Measurements from ENCODE around the gene IL1RL1. TPM values are rescaled to one million over a fixed set of nuclear protein-coding genes. Genes with fewer than 3 reads are reported as not detected.

The IL1RL1 gene
- total RNA-seq, 1 experiment from 2014 or later, result 5.7 TPM

DNA sequence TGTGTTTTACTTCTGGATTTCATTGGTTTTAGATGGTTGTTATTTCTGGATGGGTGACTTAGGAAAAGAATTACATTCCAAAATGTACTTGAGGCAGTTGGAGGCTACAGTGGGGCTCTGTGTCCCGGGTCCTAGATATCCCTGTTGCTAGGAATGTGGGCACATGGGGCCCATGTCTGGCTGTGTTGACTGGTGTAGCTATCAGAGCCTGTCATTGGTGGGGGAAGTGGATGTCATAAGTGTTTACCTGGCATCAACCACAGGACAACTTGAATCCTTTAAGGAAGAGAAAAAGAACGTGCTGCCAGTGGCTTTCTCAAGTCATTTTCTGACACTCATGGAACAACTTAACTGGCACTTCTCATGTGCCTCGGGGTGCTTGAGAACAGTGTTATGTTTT is 74.6 kb downstream of the IL1RL1 start:
- Histone ChIP-seq H3K36me3 (ENCODE audit: low read depth, low read length) (peaks cover 4% of the 10 kb centered on the region; the same call in 1 of the 2 replicates), H3K79me2 (ENCODE audit: low read length) (no peaks in the 10 kb centered on the region), H3K4me2 (ENCODE audit: low read length) (no peak overlapping the region), H4K20me1 (ENCODE audit: low read length) (no peaks in the 10 kb centered on the region), H3K9ac (ENCODE audit: low read length) (no peak overlapping the region), H2AFZ (ENCODE audit: low read length) (no peak overlapping the region), H3F3A (ENCODE audit: low read length, unreplicated experiment) (no peaks in the 10 kb centered on the region), H3K4me3 (ENCODE audit: low read length) (no peak overlapping the region), H3K27ac (ENCODE audit: low read length) (no peak overlapping the region), H3K4me1 (ENCODE audit: insufficient read depth, low read length) (no peaks in the 10 kb centered on the region), H3K9me2 (replicated peaks; ENCODE audit: low read length) (no peaks in the 10 kb centered on the region), H3K9me3 (ENCODE audit: low read length) (peaks cover 10% of the 10 kb centered on the region; the same call in 1 of the 2 replicates), H3K27me3 (ENCODE audit: low read length) (no peaks in the 10 kb centered on the region)
- CTCF ChIA-PET, result no interaction called here
- POLR2A ChIA-PET (ENCODE audit: unreplicated experiment), result no interaction called here
- BruUV-seq (replicated peaks), result no TSS peak
- ATAC-seq (no peak), DNase-seq (no peak)
- intact Hi-C loops (cut with micrococcal nuclease), result no loop called here
- TF ChIP-seq EZH2 (IDR thresholded peaks at IDR 0.05; ENCODE audit: low read length, unreplicated experiment) (no peak), EZH2phosphoT487 (IDR thresholded peaks at IDR 0.05; ENCODE audit: borderline replicate concordance, low read length) (no peak)
- TF ChIP-seq, protein P1, sequence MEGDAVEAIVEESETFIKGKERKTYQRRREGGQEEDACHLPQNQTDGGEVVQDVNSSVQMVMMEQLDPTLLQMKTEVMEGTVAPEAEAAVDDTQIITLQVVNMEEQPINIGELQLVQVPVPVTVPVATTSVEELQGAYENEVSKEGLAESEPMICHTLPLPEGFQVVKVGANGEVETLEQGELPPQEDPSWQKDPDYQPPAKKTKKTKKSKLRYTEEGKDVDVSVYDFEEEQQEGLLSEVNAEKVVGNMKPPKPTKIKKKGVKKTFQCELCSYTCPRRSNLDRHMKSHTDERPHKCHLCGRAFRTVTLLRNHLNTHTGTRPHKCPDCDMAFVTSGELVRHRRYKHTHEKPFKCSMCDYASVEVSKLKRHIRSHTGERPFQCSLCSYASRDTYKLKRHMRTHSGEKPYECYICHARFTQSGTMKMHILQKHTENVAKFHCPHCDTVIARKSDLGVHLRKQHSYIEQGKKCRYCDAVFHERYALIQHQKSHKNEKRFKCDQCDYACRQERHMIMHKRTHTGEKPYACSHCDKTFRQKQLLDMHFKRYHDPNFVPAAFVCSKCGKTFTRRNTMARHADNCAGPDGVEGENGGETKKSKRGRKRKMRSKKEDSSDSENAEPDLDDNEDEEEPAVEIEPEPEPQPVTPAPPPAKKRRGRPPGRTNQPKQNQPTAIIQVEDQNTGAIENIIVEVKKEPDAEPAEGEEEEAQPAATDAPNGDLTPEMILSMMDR (conservative IDR thresholded peaks at IDR 0.05; ENCODE audit: low read depth, low read length), result no peak

DNA sequence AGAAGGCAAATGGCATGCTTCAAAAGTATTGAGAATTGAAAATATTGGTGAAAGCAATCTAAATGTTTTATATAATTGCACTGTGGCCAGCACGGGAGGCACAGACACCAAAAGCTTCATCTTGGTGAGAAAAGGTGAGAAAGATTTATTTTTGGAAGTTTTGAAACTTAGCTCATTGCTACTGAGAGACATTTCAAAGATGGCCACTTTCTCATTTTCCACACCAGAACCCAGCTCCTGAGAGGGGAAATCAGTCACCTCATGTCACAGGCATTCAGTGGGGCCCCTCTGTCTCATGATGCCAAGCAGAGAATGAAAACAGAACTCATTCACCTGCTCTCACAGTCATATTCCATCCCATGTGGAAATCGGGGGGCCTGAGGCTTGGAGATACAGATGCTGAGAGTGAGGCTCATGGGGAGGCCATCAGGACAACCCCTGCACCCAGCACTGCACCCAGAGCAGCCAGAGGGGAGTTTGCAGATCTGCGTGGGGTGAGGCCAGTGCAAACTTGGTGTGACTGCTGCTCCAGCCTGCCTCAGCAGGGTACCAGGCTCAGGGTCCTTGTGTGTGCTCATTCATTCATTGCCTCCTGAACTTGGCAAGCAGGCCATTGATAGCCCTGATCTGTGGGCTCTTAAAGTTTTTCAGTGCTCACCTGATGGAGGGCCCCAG is 75.6 kb downstream of the IL1RL1 start:
- DNase-seq (no peak), ATAC-seq (no peak)
- BruUV-seq (replicated peaks), result no TSS peak
- H2AFZ ChIP-seq (ENCODE audit: low read length), result no peak overlapping the region
- ChIA-PET POLR2A (ENCODE audit: unreplicated experiment) (no interaction called here), CTCF (no interaction called here)
- H3F3A ChIP-seq (ENCODE audit: low read length, unreplicated experiment), result no peaks in the 10 kb centered on the region
- no peak overlapping the region for H3K27ac ChIP-seq (ENCODE audit: low read length)
- H3K36me3 ChIP-seq (ENCODE audit: low read depth, low read length), result peaks cover 4% of the 10 kb centered on the region; the same call in 1 of the 2 replicates
- TF ChIP-seq, protein P1 (conservative IDR thresholded peaks at IDR 0.05; ENCODE audit: low read depth, low read length), result no peak
- no peak for TF ChIP-seq EZH2phosphoT487 (IDR thresholded peaks at IDR 0.05; ENCODE audit: borderline replicate concordance, low read length)
- TF ChIP-seq EZH2 (IDR thresholded peaks at IDR 0.05; ENCODE audit: low read length, unreplicated experiment), result no peak
- no peaks in the 10 kb centered on the region for H3K9me2 ChIP-seq (replicated peaks; ENCODE audit: low read length)
- H3K27me3 ChIP-seq (ENCODE audit: low read length), result no peaks in the 10 kb centered on the region
- peaks cover 10% of the 10 kb centered on the region; the same call in 1 of the 2 replicates for H3K9me3 ChIP-seq (ENCODE audit: low read length)
- H3K4me2 ChIP-seq (ENCODE audit: low read length), result no peak overlapping the region
- H3K4me1 ChIP-seq (ENCODE audit: insufficient read depth, low read length), result no peaks in the 10 kb centered on the region
- intact Hi-C loops (cut with micrococcal nuclease), result no loop called here
- no peak overlapping the region for H3K9ac ChIP-seq (ENCODE audit: low read length)
- no peaks in the 10 kb centered on the region for H4K20me1 ChIP-seq (ENCODE audit: low read length)
- no peak overlapping the region for H3K4me3 ChIP-seq (ENCODE audit: low read length)
- no peaks in the 10 kb centered on the region for H3K79me2 ChIP-seq (ENCODE audit: low read length)

DNA sequence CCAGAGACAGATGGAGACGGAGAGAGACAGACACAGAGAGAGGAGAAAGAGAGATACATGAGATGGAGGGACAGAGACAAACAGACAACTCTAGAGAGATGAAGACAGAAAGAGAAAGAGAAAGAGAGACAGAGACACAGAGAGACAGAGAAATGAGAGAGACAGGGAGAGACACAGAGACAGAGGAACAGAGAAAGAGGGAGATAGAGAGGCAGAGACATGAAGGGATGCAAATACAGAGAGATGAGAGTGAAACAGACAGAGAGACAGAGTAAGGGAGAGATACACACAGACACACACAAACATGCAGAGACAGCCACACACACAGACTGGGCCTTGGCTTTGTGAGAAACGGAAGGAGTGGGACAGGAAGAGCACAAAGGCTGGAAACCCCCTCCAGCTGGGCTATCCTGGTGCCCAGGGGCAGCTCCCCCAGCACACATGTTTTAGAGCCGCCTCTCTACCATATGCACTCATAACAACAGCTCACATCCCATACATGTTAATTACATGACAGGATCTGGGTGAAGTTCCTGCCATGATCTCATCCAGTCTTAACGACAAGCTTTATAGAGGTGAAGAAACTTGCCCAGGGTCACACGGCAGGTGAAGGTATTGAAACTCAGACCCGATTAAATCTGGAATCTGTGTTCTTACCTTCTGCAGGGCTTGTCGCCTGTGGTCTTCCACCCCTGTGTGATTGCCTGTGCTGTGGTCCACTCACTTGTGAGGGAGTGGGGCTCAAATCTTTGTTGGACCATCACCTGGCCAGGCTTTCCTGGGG is 76.6 kb downstream of the IL1RL1 start:
- Histone ChIP-seq H3K4me2 (ENCODE audit: low read length) (no peak overlapping the region), H3F3A (ENCODE audit: low read length, unreplicated experiment) (no peaks in the 10 kb centered on the region), H3K4me1 (ENCODE audit: insufficient read depth, low read length) (no peaks in the 10 kb centered on the region), H3K36me3 (ENCODE audit: low read depth, low read length) (peaks cover 4% of the 10 kb centered on the region; the same call in 1 of the 2 replicates), H3K79me2 (ENCODE audit: low read length) (no peaks in the 10 kb centered on the region), H3K9me2 (replicated peaks; ENCODE audit: low read length) (no peaks in the 10 kb centered on the region), H3K9me3 (ENCODE audit: low read length) (peaks cover 9% of the 10 kb centered on the region; the same call in 1 of the 2 replicates), H3K27ac (ENCODE audit: low read length) (no peak overlapping the region), H2AFZ (ENCODE audit: low read length) (no peak overlapping the region), H3K9ac (ENCODE audit: low read length) (no peak overlapping the region), H3K27me3 (ENCODE audit: low read length) (no peaks in the 10 kb centered on the region), H4K20me1 (ENCODE audit: low read length) (no peaks in the 10 kb centered on the region), H3K4me3 (ENCODE audit: low read length) (no peak overlapping the region)
- ChIA-PET CTCF (no interaction called here), POLR2A (ENCODE audit: unreplicated experiment) (no interaction called here)
- BruUV-seq (replicated peaks), result no TSS peak
- ATAC-seq (no peak), DNase-seq (no peak)
- TF ChIP-seq, protein P1 (conservative IDR thresholded peaks at IDR 0.05; ENCODE audit: low read depth, low read length), result no peak
- no peak for TF ChIP-seq EZH2phosphoT487 (IDR thresholded peaks at IDR 0.05; ENCODE audit: borderline replicate concordance, low read length)
- no peak for TF ChIP-seq EZH2 (IDR thresholded peaks at IDR 0.05; ENCODE audit: low read length, unreplicated experiment)
- intact Hi-C loops (cut with micrococcal nuclease), result no loop called here
